HL-60 (cell line): ENCODE results near the gene CLSTN2.

Experiments used
- DNase-seq, 2 experiments: peaks; one replicate each; pipeline ENCODE4 v3.0.0-alpha.2; 2010 to 2020; ENCODE audit warnings: low read depth in 1 of 2, low spot score in 1 of 2
- H3K27ac ChIP-seq: fragments of 250-450 bp; sonication (Bioruptor Pico); replicated peaks from 2 replicates; pipeline ENCODE4 v1.5.1; 2020; ENCODE audit warnings: mild to moderate bottlenecking, moderate library complexity
- H3K27me3 ChIP-seq: fragments of 250-450 bp; sonication (Bioruptor Pico); 2 replicates; pipeline ENCODE4 v1.5.1; 2021; ENCODE audit warnings: mild to moderate bottlenecking, moderate library complexity; ENCODE audit not compliant: insufficient read depth, poor library complexity, severe bottlenecking
- H3K4me3 ChIP-seq: replicated peaks from 2 replicates; pipeline ENCODE4 v1.5.1; 2011; ENCODE audit warnings: mild to moderate bottlenecking, control low read depth, low read length; ENCODE audit not compliant: insufficient read depth
- CTCF ChIP-seq: IDR thresholded peaks from one replicate; pipeline ENCODE4 v1.5.1; 2011; ENCODE audit warnings: low read length, control low read depth, inconsistent platforms; ENCODE audit not compliant: insufficient read depth
- GABPA ChIP-seq: IDR thresholded peaks from 2 replicates; pipeline ENCODE4 v1.6.1; 2012; ENCODE audit warnings: low read depth
- POLR2AphosphoS5 ChIP-seq: IDR thresholded peaks from 2 replicates; pipeline ENCODE4 v1.6.1; 2012; ENCODE audit warnings: low read depth
- REST ChIP-seq: IDR thresholded peaks from 2 replicates; pipeline ENCODE4 v1.6.1; 2012; ENCODE audit warnings: low read depth; ENCODE audit not compliant: insufficient replicate concordance
- SPI1 ChIP-seq: IDR thresholded peaks from 2 replicates; pipeline ENCODE4 v1.6.1; 2012; ENCODE audit warnings: low read depth, mild to moderate bottlenecking, borderline replicate concordance

CLSTN2 gene

GRCh38 chr3:140031170-140031569 is 96.2 kb downstream of the CLSTN2 start:
- Histone ChIP-seq H3K27ac (no peak overlapping the region), H3K4me3 (no peak overlapping the region), H3K27me3 (no peaks in the 10 kb centered on the region)
- no peak for TF ChIP-seq POLR2AphosphoS5
- TF ChIP-seq CTCF, result no peak
- TF ChIP-seq REST, result no peak
- no peak for TF ChIP-seq SPI1
- no peak for TF ChIP-seq GABPA
- no peak for DNase-seq

GRCh38 chr3:140034058-140034457 is 99.1 kb downstream of the CLSTN2 start:
- no peak for DNase-seq
- TF ChIP-seq POLR2AphosphoS5 (no peak), REST (no peak), SPI1 (no peak), GABPA (no peak)
- H3K27me3 ChIP-seq, result no peaks in the 10 kb centered on the region
- no peak overlapping the region for H3K27ac ChIP-seq
- H3K4me3 ChIP-seq, result no peak overlapping the region

GRCh38 chr3:140035871-140036270 is 100.9 kb downstream of the CLSTN2 start:
- Histone ChIP-seq H3K4me3 (no peak overlapping the region), H3K27me3 (no peaks in the 10 kb centered on the region), H3K27ac (no peak overlapping the region)
- DNase-seq, result no peak
- TF ChIP-seq POLR2AphosphoS5, result no peak
- no peak for TF ChIP-seq REST
- TF ChIP-seq CTCF, result no peak

GRCh38 chr3:140050396-140050795 is 115.4 kb downstream of the CLSTN2 start:
- no peak overlapping the region for H3K4me3 ChIP-seq
- H3K27ac ChIP-seq, result no peak overlapping the region
- peaks cover 2% of the 10 kb centered on the region for H3K27me3 ChIP-seq
- no peak for DNase-seq
- TF ChIP-seq REST (no peak), POLR2AphosphoS5 (no peak), SPI1 (no peak), CTCF (no peak), GABPA (no peak)
